Panc1 (cell line): ENCODE measurements around the gene LRIG2. TPM values are rescaled to one million over a fixed set of nuclear protein-coding genes. Genes with fewer than 3 reads are reported as not detected.

Source experiments
- ATAC-seq: fragments of 200-7000 bp; cut with Tn5 transposase; 2 replicates; pipeline ENCODE4 v1.9.1; 2020; ENCODE audit warnings: mild to moderate bottlenecking, moderate library complexity
- BruUV-seq: library from RNA; stranded (reverse); fragments of 400-500 nt; replicated peaks from 2 replicates; lab custom pipeline; 2021; lab: Mats Ljungman, UMichigan
- CTCF ChIA-PET: fragments of 300-600 bp; sonication (Branson Sonifier 250); formaldehyde crosslinking; loops from one replicate; lab custom pipeline; 2022; ENCODE audit warnings: antibody characterized with exemption; lab: Charles Lee
- POLR2A ChIA-PET: fragments of 300-600 bp; sonication (Branson Sonifier 250); formaldehyde crosslinking; loops from one replicate; lab custom pipeline; 2022; ENCODE audit warnings: antibody characterized with exemption; lab: Charles Lee
- DNase-seq: peaks from one replicate; pipeline ENCODE4 v3.0.0-alpha.2; 2010; ENCODE audit warnings: low read depth, low spot score
- H3K27ac ChIP-seq: 2 replicates; pipeline ENCODE4 v1.5.1; 2011; ENCODE audit warnings: mild to moderate bottlenecking, low read length, inconsistent platforms
- H3K27me3 ChIP-seq: fragments of 200-500 bp; sonication (Bioruptor generic); 2 replicates; pipeline ENCODE4 v1.6.0; 2014; ENCODE audit warnings: low read length, inconsistent platforms; ENCODE audit not compliant: control insufficient read depth, insufficient read depth
- H3K36me3 ChIP-seq: fragments of 200-500 bp; sonication (Bioruptor generic); 2 replicates; pipeline ENCODE4 v1.5.1; 2014; ENCODE audit warnings: inconsistent platforms, mild to moderate bottlenecking, low read length, moderate library complexity; ENCODE audit not compliant: control insufficient read depth, insufficient read depth
- H3K4me1 ChIP-seq: 2 replicates; pipeline ENCODE4 v1.5.1; 2011; ENCODE audit warnings: inconsistent platforms, mild to moderate bottlenecking, low read length, moderate library complexity; ENCODE audit not compliant: control insufficient read depth, insufficient read depth
- H3K4me3 ChIP-seq, 2 experiments: 2 replicates each; pipeline ENCODE4 v1.5.1; 2011 to 2012; ENCODE audit warnings: low read depth in 2 of 2, low read length in 2 of 2, mild to moderate bottlenecking in 2 of 2, inconsistent platforms in 1 of 2, moderate library complexity in 1 of 2
- H3K9me3 ChIP-seq: fragments of 200-500 bp; sonication (Bioruptor generic); 2 replicates; pipeline ENCODE4 v1.5.1; 2014; ENCODE audit warnings: low read depth, mild to moderate bottlenecking, inconsistent platforms, low read length, moderate library complexity; ENCODE audit not compliant: control insufficient read depth, insufficient read depth
- CTCF ChIP-seq: fragments of 450-650 bp; IDR thresholded peaks from 2 replicates; pipeline ENCODE4 v1.5.1; 2017; ENCODE audit warnings: mild to moderate bottlenecking
- POLR2AphosphoS5 ChIP-seq: IDR thresholded peaks from 2 replicates; pipeline ENCODE4 v1.6.1; 2012; ENCODE audit warnings: mild to moderate bottlenecking, low read depth, low read length, moderate library complexity
- SIN3A ChIP-seq: IDR thresholded peaks from 2 replicates; pipeline ENCODE4 v1.6.1; 2012; ENCODE audit warnings: low read depth, mild to moderate bottlenecking, low read length, moderate library complexity, borderline replicate concordance; ENCODE audit not compliant: insufficient read depth
- TCF7L2 ChIP-seq: IDR thresholded peaks from 2 replicates; pipeline ENCODE4 v1.6.1; 2011; ENCODE audit warnings: mild to moderate bottlenecking, low read depth, low read length, inconsistent platforms
- in situ Hi-C: cut with HindIII; loops from 2 replicates; pipeline ENCODE4 v1.10.0; 2016; ENCODE audit warnings: low sequenced_read_pairs, low pct_unique_long_range_greater_than_20kb
- intact Hi-C: fragments of 100-400 bp; cut with micrococcal nuclease; formaldehyde crosslinking; loops from one replicate; pipeline ENCODE4 v1.10.0; 2022; ENCODE audit not compliant: unreplicated experiment
- total RNA-seq: library from RNA; stranded (reverse); gene quantifications from one replicate; pipeline ENCODE4 v1.2.1, GENCODE V29; 2021; ENCODE audit not compliant: unreplicated experiment
- TF ChIP-seq, protein P1 (sequence below), 2 experiments: IDR thresholded peaks; 2 replicates each; pipeline ENCODE4 v1.6.1; 2011 to 2012; ENCODE audit warnings: low read depth in 2 of 2, control low read depth in 1 of 2, low read length in 1 of 2, mild to moderate bottlenecking in 1 of 2, moderate library complexity in 1 of 2; ENCODE audit not compliant: insufficient read depth in 1 of 2

Gene LRIG2
- total RNA-seq, 1 experiment from 2014 or later = 8.9 TPM

DNA sequence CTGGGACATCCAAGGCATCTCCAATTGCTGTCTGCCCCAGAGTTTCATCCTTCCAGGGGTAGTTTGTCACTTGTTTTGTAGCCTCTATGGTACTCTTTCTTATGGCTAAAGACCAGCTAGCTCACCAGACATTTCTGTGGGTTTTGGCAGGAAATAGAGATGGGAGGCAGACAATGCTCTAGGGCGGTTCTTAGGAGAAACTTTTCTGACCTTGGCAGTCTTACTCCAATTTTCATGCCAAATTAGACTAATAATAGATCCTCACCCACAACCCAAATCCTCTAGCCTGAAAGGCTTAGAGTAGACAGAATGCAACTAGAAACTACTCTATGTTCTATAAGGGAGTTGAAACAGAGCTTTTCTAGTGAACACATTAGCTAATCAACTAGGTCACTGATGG is 69.8 kb downstream of the LRIG2 start:
- ChIA-PET CTCF (interaction anchor here (0.6 kb wide), 1 partner anchor 83 kb away, joined by 3 read pairs; no protein-coding TSS in a partner anchor), POLR2A (no interaction called here)
- no peak overlapping the region for H3K27ac ChIP-seq
- BruUV-seq = no TSS peak
- H3K4me3 ChIP-seq = no peak overlapping the region
- H3K27me3 ChIP-seq = no peaks in the 10 kb centered on the region
- intact Hi-C loops = loop anchor here (5.0 kb wide), 1 partner anchor 310 kb away; no protein-coding TSS in a partner anchor
- H3K36me3 ChIP-seq = no peaks in the 10 kb centered on the region
- DNase-seq (no peak), ATAC-seq (no peak)
- H3K4me1 ChIP-seq = no peaks in the 10 kb centered on the region
- no peaks in the 10 kb centered on the region for H3K9me3 ChIP-seq
- in situ Hi-C loops = no loop called here
- TF ChIP-seq, protein P1, sequence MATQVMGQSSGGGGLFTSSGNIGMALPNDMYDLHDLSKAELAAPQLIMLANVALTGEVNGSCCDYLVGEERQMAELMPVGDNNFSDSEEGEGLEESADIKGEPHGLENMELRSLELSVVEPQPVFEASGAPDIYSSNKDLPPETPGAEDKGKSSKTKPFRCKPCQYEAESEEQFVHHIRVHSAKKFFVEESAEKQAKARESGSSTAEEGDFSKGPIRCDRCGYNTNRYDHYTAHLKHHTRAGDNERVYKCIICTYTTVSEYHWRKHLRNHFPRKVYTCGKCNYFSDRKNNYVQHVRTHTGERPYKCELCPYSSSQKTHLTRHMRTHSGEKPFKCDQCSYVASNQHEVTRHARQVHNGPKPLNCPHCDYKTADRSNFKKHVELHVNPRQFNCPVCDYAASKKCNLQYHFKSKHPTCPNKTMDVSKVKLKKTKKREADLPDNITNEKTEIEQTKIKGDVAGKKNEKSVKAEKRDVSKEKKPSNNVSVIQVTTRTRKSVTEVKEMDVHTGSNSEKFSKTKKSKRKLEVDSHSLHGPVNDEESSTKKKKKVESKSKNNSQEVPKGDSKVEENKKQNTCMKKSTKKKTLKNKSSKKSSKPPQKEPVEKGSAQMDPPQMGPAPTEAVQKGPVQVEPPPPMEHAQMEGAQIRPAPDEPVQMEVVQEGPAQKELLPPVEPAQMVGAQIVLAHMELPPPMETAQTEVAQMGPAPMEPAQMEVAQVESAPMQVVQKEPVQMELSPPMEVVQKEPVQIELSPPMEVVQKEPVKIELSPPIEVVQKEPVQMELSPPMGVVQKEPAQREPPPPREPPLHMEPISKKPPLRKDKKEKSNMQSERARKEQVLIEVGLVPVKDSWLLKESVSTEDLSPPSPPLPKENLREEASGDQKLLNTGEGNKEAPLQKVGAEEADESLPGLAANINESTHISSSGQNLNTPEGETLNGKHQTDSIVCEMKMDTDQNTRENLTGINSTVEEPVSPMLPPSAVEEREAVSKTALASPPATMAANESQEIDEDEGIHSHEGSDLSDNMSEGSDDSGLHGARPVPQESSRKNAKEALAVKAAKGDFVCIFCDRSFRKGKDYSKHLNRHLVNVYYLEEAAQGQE (IDR thresholded peaks at IDR 0.05; ENCODE audit: insufficient read depth in 1 of 2, low read depth in 2 of 2, low read length in 1 of 2) = no peak
- no peak for TF ChIP-seq CTCF
- no peak for TF ChIP-seq SIN3A
- TF ChIP-seq POLR2AphosphoS5 = no peak
- no peak for TF ChIP-seq TCF7L2

DNA sequence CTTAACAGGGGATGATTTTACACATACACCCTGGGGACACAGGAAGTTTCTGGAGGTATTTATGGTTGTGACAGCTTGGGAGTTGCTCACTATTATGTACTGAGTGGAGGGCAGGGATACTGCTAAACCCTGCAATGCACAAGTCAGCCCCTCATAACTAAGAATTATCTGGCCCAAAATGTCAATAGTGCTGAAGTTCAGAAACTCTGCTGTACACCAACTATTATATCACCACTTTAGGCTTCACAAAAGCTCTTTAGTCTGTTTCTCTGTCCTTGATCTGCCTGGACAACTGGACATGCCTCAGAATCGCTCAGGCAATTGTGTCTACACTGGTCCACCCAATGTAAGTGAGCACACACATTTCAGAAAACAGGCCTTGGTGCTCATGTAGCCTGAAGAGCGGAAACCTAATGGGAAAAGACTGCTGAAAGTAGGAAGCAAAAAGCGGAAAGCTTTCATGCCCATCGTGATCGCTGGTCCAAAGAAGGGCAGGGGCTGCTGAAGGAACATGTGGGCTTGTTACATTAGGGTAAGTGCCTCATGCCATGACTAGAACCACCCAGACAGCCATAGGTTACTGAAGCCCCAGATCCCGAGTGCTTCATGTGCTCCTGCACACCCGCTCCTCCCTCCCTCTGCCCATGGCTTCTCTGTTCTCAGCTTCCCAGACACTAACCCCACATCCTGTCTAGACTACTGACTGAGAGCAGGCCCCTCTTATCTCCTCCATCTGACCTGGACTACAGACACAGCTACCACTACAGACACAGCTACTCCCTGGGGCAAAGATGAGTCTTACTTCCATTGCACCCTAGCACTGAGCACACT is 73.5 kb downstream of the LRIG2 start:
- BruUV-seq = no TSS peak
- no peak for ATAC-seq
- Histone ChIP-seq H3K27ac (no peak overlapping the region), H3K9me3 (no peaks in the 10 kb centered on the region), H3K4me1 (no peaks in the 10 kb centered on the region), H3K27me3 (no peaks in the 10 kb centered on the region), H3K4me3 (no peak overlapping the region), H3K36me3 (no peaks in the 10 kb centered on the region)
- POLR2A ChIA-PET = no interaction called here
- intact Hi-C loops (no loop called here), in situ Hi-C loops (no loop called here)
- no peak for DNase-seq
- TF ChIP-seq POLR2AphosphoS5 (no peak), TCF7L2 (no peak), SIN3A (no peak), CTCF (no peak)
- TF ChIP-seq, protein P1 (IDR thresholded peaks at IDR 0.05; ENCODE audit: insufficient read depth in 1 of 2, low read depth in 2 of 2, low read length in 1 of 2) = no peak
- CTCF ChIA-PET = no interaction called here
